ENCODE results near the gene CCNG2. TPM values are rescaled to one million over a fixed set of nuclear protein-coding genes. Genes with fewer than 3 reads are reported as not detected.

The CCNG2 gene
- total RNA-seq, 3 donors from 2014 or later (not counting 1 experiment from before 2014, with no cell fraction given) = 35.5 to 91.5 (median 40.6) TPM

- intact Hi-C loops (cut with micrococcal nuclease) = no loop called here
- Mint-ChIP-seq H3K4me3 (no peak overlapping the region), H3K27me3 (ENCODE audit: low read depth in 2 of 2) (no peaks in the 10 kb centered on the region), H3K4me1 (peaks cover 21 to 25% of the 10 kb centered on the region in 2 donors), H3K36me3 (peaks cover 16% of the 10 kb centered on the region), H3K9me3 (no peaks in the 10 kb centered on the region), H3K27ac (no peak overlapping the region)
- H3K36me3 ChIP-seq (ENCODE audit: control insufficient read depth, insufficient read depth, low read length) = peaks cover 19% of the 10 kb centered on the region
- H3K4me3 ChIP-seq (ENCODE audit: low read length) = no peak overlapping the region
- WGBS (ENCODE audit: insufficient coverage) = 93% methylated on average over 2 of the region's 3 CpGs
- H3K27ac ChIP-seq (ENCODE audit: low read length) = no peak overlapping the region
- no peaks in the 10 kb centered on the region for H3K4me1 ChIP-seq (ENCODE audit: control insufficient read depth, insufficient read depth, low read length)
- no peaks in the 10 kb centered on the region for H3K27me3 ChIP-seq (ENCODE audit: control insufficient read depth, insufficient read depth, low read length)
- DNase-seq (no peak), ATAC-seq (no peak)
- TF ChIP-seq, protein P1, sequence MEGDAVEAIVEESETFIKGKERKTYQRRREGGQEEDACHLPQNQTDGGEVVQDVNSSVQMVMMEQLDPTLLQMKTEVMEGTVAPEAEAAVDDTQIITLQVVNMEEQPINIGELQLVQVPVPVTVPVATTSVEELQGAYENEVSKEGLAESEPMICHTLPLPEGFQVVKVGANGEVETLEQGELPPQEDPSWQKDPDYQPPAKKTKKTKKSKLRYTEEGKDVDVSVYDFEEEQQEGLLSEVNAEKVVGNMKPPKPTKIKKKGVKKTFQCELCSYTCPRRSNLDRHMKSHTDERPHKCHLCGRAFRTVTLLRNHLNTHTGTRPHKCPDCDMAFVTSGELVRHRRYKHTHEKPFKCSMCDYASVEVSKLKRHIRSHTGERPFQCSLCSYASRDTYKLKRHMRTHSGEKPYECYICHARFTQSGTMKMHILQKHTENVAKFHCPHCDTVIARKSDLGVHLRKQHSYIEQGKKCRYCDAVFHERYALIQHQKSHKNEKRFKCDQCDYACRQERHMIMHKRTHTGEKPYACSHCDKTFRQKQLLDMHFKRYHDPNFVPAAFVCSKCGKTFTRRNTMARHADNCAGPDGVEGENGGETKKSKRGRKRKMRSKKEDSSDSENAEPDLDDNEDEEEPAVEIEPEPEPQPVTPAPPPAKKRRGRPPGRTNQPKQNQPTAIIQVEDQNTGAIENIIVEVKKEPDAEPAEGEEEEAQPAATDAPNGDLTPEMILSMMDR (IDR thresholded peaks at IDR 0.05) = no peak
- no peaks in the 10 kb centered on the region for H3K9me3 ChIP-seq (ENCODE audit: control insufficient read depth, insufficient read depth, low read length)
These were observed 12.5 kb downstream of the CCNG2 start for GRCh38 chr4:77169481-77169880.

DNA sequence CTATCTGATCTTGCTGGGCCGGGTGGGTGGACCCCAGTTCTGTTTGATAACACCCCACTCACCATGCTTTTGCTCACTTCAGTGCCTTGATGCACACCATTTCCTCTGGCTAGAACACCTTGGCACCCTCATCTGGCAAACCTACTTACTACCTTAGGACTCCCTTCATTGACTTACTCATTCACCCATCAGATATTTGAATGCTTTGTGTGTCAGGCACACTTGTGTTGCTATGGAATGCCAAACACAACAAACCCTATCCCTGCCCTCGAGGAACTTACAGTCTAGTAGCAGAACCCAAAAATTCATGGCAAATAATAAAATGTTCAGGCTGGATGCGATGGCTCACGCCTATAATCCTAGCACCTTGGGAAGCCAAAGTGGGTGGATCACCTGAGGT lies 13.9 kb downstream of the CCNG2 start:
- Mint-ChIP-seq H3K27ac (no peak overlapping the region), H3K27me3 (ENCODE audit: low read depth in 2 of 2) (no peaks in the 10 kb centered on the region), H3K4me1 (peaks cover 21 to 25% of the 10 kb centered on the region in 2 donors), H3K4me3 (no peak overlapping the region), H3K36me3 (peaks cover 2% of the 10 kb centered on the region), H3K9me3 (no peaks in the 10 kb centered on the region)
- Histone ChIP-seq H3K27me3 (ENCODE audit: control insufficient read depth, insufficient read depth, low read length) (no peaks in the 10 kb centered on the region), H3K4me3 (ENCODE audit: low read length) (no peak overlapping the region), H3K36me3 (ENCODE audit: control insufficient read depth, insufficient read depth, low read length) (peaks cover 5% of the 10 kb centered on the region), H3K4me1 (ENCODE audit: control insufficient read depth, insufficient read depth, low read length) (no peaks in the 10 kb centered on the region), H3K27ac (ENCODE audit: low read length) (no peak overlapping the region), H3K9me3 (ENCODE audit: control insufficient read depth, insufficient read depth, low read length) (no peaks in the 10 kb centered on the region)
- no peak for ATAC-seq
- no peak for DNase-seq
- 89% methylated on average over 4 of the region's 4 CpGs for WGBS (ENCODE audit: insufficient coverage)
- TF ChIP-seq, protein P1 (IDR thresholded peaks at IDR 0.05) = no peak
- intact Hi-C loops (cut with micrococcal nuclease) = no loop called here

DNA sequence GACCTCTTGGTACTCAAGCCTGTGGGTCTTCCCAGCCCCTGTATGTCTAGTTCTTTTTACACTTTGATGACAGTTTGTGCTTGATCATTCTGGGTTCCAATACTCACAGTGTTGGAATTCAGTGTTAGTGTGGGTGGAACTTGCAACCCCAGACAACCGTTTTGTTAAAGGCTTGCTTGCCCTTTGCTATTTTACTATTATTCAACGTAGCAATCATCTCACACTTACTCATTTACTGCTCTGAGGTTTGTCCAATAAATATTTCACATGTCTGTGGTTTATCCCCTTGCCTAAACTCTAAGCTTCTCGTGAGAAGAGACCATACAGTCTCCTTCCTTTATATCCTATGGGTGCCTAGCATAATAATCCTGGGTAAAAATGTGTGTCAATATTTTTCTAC lies 15.3 kb downstream of the CCNG2 start:
- Mint-ChIP-seq H3K4me1 (peaks cover 18 to 22% of the 10 kb centered on the region in 2 donors), H3K36me3 (no peaks in the 10 kb centered on the region), H3K4me3 (no peak overlapping the region), H3K9me3 (no peaks in the 10 kb centered on the region), H3K27ac (no peak overlapping the region), H3K27me3 (ENCODE audit: low read depth in 2 of 2) (no peaks in the 10 kb centered on the region)
- TF ChIP-seq, protein P1 (IDR thresholded peaks at IDR 0.05) = no peak
- no peak overlapping the region for H3K27ac ChIP-seq (ENCODE audit: low read length)
- WGBS (ENCODE audit: insufficient coverage) = 42% methylated on average over 2 of the region's 3 CpGs
- intact Hi-C loops (cut with micrococcal nuclease) = no loop called here
- ATAC-seq (no peak), DNase-seq (no peak)
- H3K4me3 ChIP-seq (ENCODE audit: low read length) = no peak overlapping the region
- H3K27me3 ChIP-seq (ENCODE audit: control insufficient read depth, insufficient read depth, low read length) = no peaks in the 10 kb centered on the region
- no peaks in the 10 kb centered on the region for H3K4me1 ChIP-seq (ENCODE audit: control insufficient read depth, insufficient read depth, low read length)
- no peaks in the 10 kb centered on the region for H3K9me3 ChIP-seq (ENCODE audit: control insufficient read depth, insufficient read depth, low read length)
- peaks cover 2% of the 10 kb centered on the region for H3K36me3 ChIP-seq (ENCODE audit: control insufficient read depth, insufficient read depth, low read length)

DNA sequence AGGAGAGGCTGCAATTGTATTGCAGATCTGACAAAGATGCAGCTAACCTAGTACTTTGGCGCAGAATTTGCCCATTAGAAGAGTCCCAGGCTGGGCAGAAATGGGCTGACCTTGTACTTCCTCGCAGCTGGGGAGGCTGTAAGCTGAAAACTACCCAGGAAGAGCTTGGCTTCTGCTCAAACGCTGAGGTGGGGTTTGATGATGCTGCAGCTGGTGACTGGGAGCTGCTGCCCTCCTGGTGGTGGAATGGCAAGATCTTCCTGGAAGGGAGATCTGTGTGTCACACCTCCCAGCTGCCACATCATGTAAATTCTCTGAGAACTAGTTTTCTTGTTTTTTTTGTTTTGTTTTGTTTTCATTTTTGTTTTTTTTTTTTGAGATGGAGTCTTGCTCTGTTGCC lies 17.4 kb downstream of the CCNG2 start:
- peaks cover under 1 to 4% of the 10 kb centered on the region in 2 donors for H3K4me1 Mint-ChIP-seq
- intact Hi-C loops (cut with micrococcal nuclease) = no loop called here

More for the DNA sequence above, 17.4 kb downstream of the CCNG2 start:
- Histone ChIP-seq H3K36me3 (ENCODE audit: control insufficient read depth, insufficient read depth, low read length) (no peaks in the 10 kb centered on the region), H3K9me3 (ENCODE audit: control insufficient read depth, insufficient read depth, low read length) (no peaks in the 10 kb centered on the region), H3K27me3 (ENCODE audit: control insufficient read depth, insufficient read depth, low read length) (no peaks in the 10 kb centered on the region), H3K4me3 (ENCODE audit: low read length) (no peak overlapping the region), H3K27ac (ENCODE audit: low read length) (no peak overlapping the region), H3K4me1 (ENCODE audit: control insufficient read depth, insufficient read depth, low read length) (no peaks in the 10 kb centered on the region)
- H3K4me3 Mint-ChIP-seq = no peak overlapping the region
- no peak for DNase-seq
- H3K9me3 Mint-ChIP-seq = no peaks in the 10 kb centered on the region
- H3K27ac Mint-ChIP-seq = no peak overlapping the region
- 66% methylated on average over 3 of the region's 3 CpGs for WGBS (ENCODE audit: insufficient coverage)
- TF ChIP-seq, protein P1 (IDR thresholded peaks at IDR 0.05) = no peak
- H3K36me3 Mint-ChIP-seq = no peaks in the 10 kb centered on the region
- H3K27me3 Mint-ChIP-seq (ENCODE audit: low read depth in 2 of 2) = no peaks in the 10 kb centered on the region
- ATAC-seq = no peak
